ENCODE measurements around the gene MKI67.
"Not testable (repeated sequence)": the region's sequence is repeated elsewhere in the genome, so short reads cannot be mapped to it uniquely, and the experiment has no call there.

The MKI67 gene

GRCh38 chr10:128143531-128143930 is 17.3 kb upstream of the MKI67 start:
- Mint-ChIP-seq H3K36me3 (ENCODE audit: low read depth) (no peaks in the 10 kb centered on the region), H3K27me3 (ENCODE audit: low read depth, poor library complexity) (peaks cover 23% of the 10 kb centered on the region), H3K4me1 (peaks cover 13% of the 10 kb centered on the region), H3K9me3 (no peaks in the 10 kb centered on the region), H3K4me3 (no peak overlapping the region), H3K27ac (no peak overlapping the region)
- TF ChIP-seq, protein P1, sequence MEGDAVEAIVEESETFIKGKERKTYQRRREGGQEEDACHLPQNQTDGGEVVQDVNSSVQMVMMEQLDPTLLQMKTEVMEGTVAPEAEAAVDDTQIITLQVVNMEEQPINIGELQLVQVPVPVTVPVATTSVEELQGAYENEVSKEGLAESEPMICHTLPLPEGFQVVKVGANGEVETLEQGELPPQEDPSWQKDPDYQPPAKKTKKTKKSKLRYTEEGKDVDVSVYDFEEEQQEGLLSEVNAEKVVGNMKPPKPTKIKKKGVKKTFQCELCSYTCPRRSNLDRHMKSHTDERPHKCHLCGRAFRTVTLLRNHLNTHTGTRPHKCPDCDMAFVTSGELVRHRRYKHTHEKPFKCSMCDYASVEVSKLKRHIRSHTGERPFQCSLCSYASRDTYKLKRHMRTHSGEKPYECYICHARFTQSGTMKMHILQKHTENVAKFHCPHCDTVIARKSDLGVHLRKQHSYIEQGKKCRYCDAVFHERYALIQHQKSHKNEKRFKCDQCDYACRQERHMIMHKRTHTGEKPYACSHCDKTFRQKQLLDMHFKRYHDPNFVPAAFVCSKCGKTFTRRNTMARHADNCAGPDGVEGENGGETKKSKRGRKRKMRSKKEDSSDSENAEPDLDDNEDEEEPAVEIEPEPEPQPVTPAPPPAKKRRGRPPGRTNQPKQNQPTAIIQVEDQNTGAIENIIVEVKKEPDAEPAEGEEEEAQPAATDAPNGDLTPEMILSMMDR (IDR thresholded peaks at IDR 0.05): no peak
- no peak for DNase-seq

GRCh38 chr10:128140425-128140824 is 14.2 kb upstream of the MKI67 start:
- no peak overlapping the region for H3K27ac Mint-ChIP-seq
- H3K4me1 Mint-ChIP-seq: no peaks in the 10 kb centered on the region
- DNase-seq: no peak
- H3K9me3 Mint-ChIP-seq: no peaks in the 10 kb centered on the region
- H3K4me3 Mint-ChIP-seq: no peak overlapping the region
- TF ChIP-seq, protein P1 (IDR thresholded peaks at IDR 0.05): no peak
- H3K36me3 Mint-ChIP-seq (ENCODE audit: low read depth): no peaks in the 10 kb centered on the region
- H3K27me3 Mint-ChIP-seq (ENCODE audit: low read depth, poor library complexity): peaks cover 12% of the 10 kb centered on the region

GRCh38 chr10:128138429-128138828 is 12.2 kb upstream of the MKI67 start:
- H3K27ac Mint-ChIP-seq; H3K36me3 Mint-ChIP-seq (ENCODE audit: low read depth); H3K4me3 Mint-ChIP-seq; H3K4me1 Mint-ChIP-seq; H3K9me3 Mint-ChIP-seq; DNase-seq; H3K27me3 Mint-ChIP-seq (ENCODE audit: low read depth, poor library complexity): not testable (repeated sequence)

DNA sequence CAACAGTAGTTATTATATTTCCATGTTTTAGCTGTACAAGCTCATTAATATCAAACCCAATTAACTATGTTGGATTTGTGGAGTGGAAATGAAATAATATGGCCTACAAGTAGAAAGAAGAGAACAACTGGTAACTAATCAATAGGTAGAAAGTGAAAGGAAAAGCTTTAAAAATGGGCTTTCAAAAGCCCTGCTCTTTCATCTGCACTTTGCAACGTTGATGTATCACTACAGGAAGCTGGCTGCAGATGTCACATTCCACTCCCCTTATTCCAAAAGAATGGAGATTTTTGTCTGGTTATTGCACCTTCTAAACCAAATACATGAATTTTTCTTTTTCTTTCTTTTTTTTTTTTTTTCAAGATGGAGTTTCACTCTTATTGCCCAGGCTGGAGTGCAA is 11.7 kb upstream of the MKI67 start:
- no peaks in the 10 kb centered on the region for H3K9me3 Mint-ChIP-seq
- peaks cover 6% of the 10 kb centered on the region for H3K27me3 Mint-ChIP-seq (ENCODE audit: low read depth, poor library complexity)
- H3K4me1 Mint-ChIP-seq: no peaks in the 10 kb centered on the region
- no peaks in the 10 kb centered on the region for H3K36me3 Mint-ChIP-seq (ENCODE audit: low read depth)
- TF ChIP-seq, protein P1 (IDR thresholded peaks at IDR 0.05): no peak
- no peak overlapping the region for H3K4me3 Mint-ChIP-seq
- DNase-seq: no peak
- no peak overlapping the region for H3K27ac Mint-ChIP-seq

GRCh38 chr10:128130051-128130450 is 3.8 kb upstream of the MKI67 start:
- no peak for DNase-seq
- H3K27ac Mint-ChIP-seq: no peak overlapping the region
- peaks cover 25% of the 10 kb centered on the region for H3K4me1 Mint-ChIP-seq
- TF ChIP-seq, protein P1 (IDR thresholded peaks at IDR 0.05): no peak
- no peaks in the 10 kb centered on the region for H3K36me3 Mint-ChIP-seq (ENCODE audit: low read depth)
- peaks cover 7% of the 10 kb centered on the region for H3K27me3 Mint-ChIP-seq (ENCODE audit: low read depth, poor library complexity)
- H3K9me3 Mint-ChIP-seq: no peaks in the 10 kb centered on the region
- no peak overlapping the region for H3K4me3 Mint-ChIP-seq

- no peak for DNase-seq
- Mint-ChIP-seq H3K4me1 (peaks cover 39% of the 10 kb centered on the region), H3K9me3 (no peaks in the 10 kb centered on the region), H3K36me3 (ENCODE audit: low read depth) (peaks cover 9% of the 10 kb centered on the region), H3K27me3 (ENCODE audit: low read depth, poor library complexity) (peaks cover 12% of the 10 kb centered on the region), H3K27ac (no peak overlapping the region), H3K4me3 (no peak overlapping the region)
- TF ChIP-seq, protein P1 (IDR thresholded peaks at IDR 0.05): no peak
These were observed 2.4 kb upstream of the MKI67 start for GRCh38 chr10:128128582-128128981.

All from nephron progenitor cell (in vitro differentiated cells).